ENCODE measurements around the gene CUBN.

Gene CUBN

DNA sequence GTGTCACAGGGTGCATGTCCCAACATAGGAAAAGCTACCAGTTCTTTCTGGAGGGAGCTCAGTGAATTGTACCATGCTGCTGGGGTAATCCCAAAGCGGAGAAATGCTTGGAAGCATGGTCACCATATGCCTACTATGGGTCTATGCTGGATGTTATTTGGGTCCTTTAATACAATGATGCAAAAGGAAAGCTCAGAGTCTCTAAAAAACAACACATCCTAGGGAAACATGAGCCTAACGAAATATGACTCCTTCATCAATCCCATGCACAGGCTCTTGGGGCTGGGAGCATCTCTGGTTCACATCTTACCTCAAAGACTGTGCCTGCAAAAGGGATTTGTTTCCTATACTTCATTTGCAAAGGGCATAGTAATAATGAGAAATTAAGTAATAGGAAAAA is 65.2 kb downstream of the CUBN start:
- Histone ChIP-seq H3K4me1 (peaks cover 0 to 30% (median 15%) of the 10 kb centered on the region in 4 donors), H3K27ac (no peak overlapping the region), H3K27me3 (no peaks in the 10 kb centered on the region), H3K9me3 (no peaks in the 10 kb centered on the region), H3K4me3 (no peak overlapping the region), H3K36me3 (no peaks in the 10 kb centered on the region)
- DNase-seq = no peak
- intact Hi-C loops (cut with DNase I; ENCODE audit: low total_unique reads) = no loop called here
- no peak for TF ChIP-seq CTCF (IDR thresholded peaks at IDR 0.05)

DNA sequence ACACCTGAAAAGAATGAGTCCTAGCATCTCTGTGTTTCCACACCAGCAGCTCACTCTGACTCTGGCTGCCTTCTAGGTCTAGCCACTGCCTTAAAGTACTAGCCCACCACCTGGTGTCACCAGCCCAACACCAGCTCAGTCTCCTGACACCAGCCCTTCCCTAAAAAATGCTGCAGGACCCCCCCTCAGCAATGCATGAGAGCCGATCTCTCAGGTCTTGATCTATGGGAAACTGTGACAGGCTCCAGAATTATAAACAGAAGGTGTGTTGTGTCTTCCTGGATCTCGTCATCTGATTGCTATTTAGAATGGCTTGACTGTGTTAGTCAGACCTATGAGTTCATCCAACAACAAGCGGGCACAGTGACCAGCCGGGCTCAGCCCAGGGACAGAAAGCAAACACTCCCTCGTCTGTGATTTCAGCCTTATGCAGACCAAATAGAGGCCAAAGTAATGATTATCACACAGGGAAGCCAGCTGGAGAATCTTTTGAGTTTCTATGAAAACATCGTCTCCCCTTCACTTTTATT is 66.6 kb downstream of the CUBN start:
- Histone ChIP-seq H3K27ac (peak overlapping the region; percentile 76 to 81), H3K4me1 (peaks cover 0 to 38% (median 15%) of the 10 kb centered on the region in 4 donors), H3K36me3 (no peaks in the 10 kb centered on the region), H3K4me3 (no peak overlapping the region), H3K27me3 (no peaks in the 10 kb centered on the region), H3K9me3 (no peaks in the 10 kb centered on the region)
- no peak for TF ChIP-seq CTCF (IDR thresholded peaks at IDR 0.05)
- intact Hi-C loops (cut with DNase I; ENCODE audit: low total_unique reads) = no loop called here
- DNase-seq = peak; percentile 66 to 82

DNA sequence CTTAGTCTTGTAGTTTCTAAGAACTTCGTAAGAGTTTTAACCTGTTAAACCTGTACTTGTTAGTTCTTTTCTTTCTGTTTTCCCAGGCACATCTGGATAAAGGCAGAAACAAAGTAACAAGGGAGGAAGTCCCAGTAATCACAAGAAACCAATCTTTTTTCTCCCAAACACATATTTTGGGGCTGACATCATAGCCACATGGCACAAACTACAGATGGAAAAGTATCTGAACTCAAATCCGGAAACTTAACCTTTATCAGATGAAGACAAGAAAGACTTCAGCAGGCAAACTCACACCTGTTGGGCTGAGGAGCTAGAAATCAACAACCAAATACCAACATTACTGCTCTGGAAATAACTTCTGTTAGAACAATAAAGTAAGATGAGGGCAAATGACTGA is 67.1 kb downstream of the CUBN start:
- Histone ChIP-seq H3K4me3 (no peak overlapping the region), H3K4me1 (peaks cover 0 to 38% (median 15%) of the 10 kb centered on the region in 4 donors), H3K9me3 (no peaks in the 10 kb centered on the region), H3K27me3 (no peaks in the 10 kb centered on the region), H3K36me3 (no peaks in the 10 kb centered on the region), H3K27ac (peak overlapping the region; percentile 76 to 81)
- TF ChIP-seq CTCF (IDR thresholded peaks at IDR 0.05) = no peak
- intact Hi-C loops (cut with DNase I; ENCODE audit: low total_unique reads) = no loop called here
- DNase-seq = no peak

DNA sequence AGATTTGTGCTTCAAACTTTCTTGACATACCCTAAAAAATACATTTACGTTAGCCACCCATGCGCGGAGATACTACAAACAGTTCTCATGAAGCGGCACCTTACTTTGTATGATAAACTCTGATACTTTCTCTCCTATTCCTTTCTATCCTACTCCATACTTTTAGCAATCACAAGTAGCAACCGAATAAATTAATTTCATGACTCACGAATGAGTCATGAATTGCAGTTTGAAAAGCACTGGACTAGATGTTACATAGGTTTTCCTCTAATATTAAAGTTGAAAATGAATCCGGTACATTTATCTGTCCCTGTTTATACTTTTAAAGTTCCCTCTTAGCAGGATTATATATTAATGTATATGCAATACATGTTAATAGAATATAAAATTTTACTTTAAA is 67.6 kb downstream of the CUBN start:
- H3K4me1 ChIP-seq = peaks cover 0 to 38% (median 15%) of the 10 kb centered on the region in 4 donors
- H3K27ac ChIP-seq = peak overlapping the region; percentile 76 to 81
- no peaks in the 10 kb centered on the region for H3K27me3 ChIP-seq
- H3K4me3 ChIP-seq = no peak overlapping the region
- H3K36me3 ChIP-seq = no peaks in the 10 kb centered on the region
- no peak for TF ChIP-seq CTCF (IDR thresholded peaks at IDR 0.05)
- DNase-seq = no peak
- intact Hi-C loops (cut with DNase I; ENCODE audit: low total_unique reads) = no loop called here
- no peaks in the 10 kb centered on the region for H3K9me3 ChIP-seq

DNA sequence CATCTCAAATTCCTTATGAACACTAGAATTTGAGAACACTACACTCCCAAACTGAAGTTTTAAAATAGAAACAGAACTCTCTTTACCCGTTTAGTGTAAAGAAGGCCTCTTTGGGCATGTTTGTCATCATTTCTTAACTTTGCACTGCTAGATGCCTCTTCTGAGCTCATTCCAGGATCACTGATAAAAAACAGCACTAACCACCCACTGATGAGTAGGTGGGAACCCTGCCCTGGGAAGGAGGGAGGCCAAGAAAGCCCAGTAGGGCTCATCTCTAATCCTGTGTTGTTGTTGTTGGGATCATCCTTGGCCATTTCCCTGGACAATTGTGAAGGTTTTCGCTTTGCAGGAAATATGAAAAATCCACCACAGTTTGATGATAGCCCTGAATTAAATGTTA is 68.2 kb downstream of the CUBN start:
- TF ChIP-seq CTCF (IDR thresholded peaks at IDR 0.05) = no peak
- intact Hi-C loops (cut with DNase I; ENCODE audit: low total_unique reads) = no loop called here
- peaks cover 0 to 38% (median 15%) of the 10 kb centered on the region in 4 donors for H3K4me1 ChIP-seq
- no peaks in the 10 kb centered on the region for H3K27me3 ChIP-seq
- H3K36me3 ChIP-seq = no peaks in the 10 kb centered on the region
- H3K4me3 ChIP-seq = no peak overlapping the region
- no peaks in the 10 kb centered on the region for H3K9me3 ChIP-seq
- H3K27ac ChIP-seq = peak overlapping the region; percentile 76 to 81
- no peak for DNase-seq

- no peaks in the 10 kb centered on the region for H3K36me3 ChIP-seq
- peak overlapping the region in 1 of 2 donors; percentile 76 for H3K27ac ChIP-seq
- H3K4me3 ChIP-seq = no peak overlapping the region
- no peaks in the 10 kb centered on the region for H3K27me3 ChIP-seq
- DNase-seq = no peak
- peaks cover 0 to 38% (median 15%) of the 10 kb centered on the region in 4 donors for H3K4me1 ChIP-seq
- TF ChIP-seq CTCF (IDR thresholded peaks at IDR 0.05) = no peak
- H3K9me3 ChIP-seq = no peaks in the 10 kb centered on the region
- intact Hi-C loops (cut with DNase I; ENCODE audit: low total_unique reads) = no loop called here
Observed at GRCh38 chr10:17060289-17060688, 69.3 kb downstream of the CUBN start.
